Measurements from ENCODE around the gene CCDC3.
"Not testable (repeated sequence)": the region's sequence is repeated elsewhere in the genome, so short reads cannot be mapped to it uniquely, and the experiment has no call there.

The CCDC3 gene

GRCh38 chr10:12872577-12872976, 128.9 kb downstream of the CCDC3 start:
- Histone ChIP-seq H3K9me3 (no peaks in the 10 kb centered on the region), H3K36me3 (no peaks in the 10 kb centered on the region), H3K4me1 (peaks cover 0 to 33% (median 19%) of the 10 kb centered on the region in 4 donors), H3K27ac (peak overlapping the region in 1 of 2 donors; percentile 37), H3K27me3 (no peaks in the 10 kb centered on the region), H3K4me3 (no peak overlapping the region)
- intact Hi-C loops (cut with DNase I; ENCODE audit: low total_unique reads) = no loop called here
- DNase-seq = no peak
- TF ChIP-seq CTCF (IDR thresholded peaks at IDR 0.05) = no peak

GRCh38 chr10:12869427-12869826, 132.1 kb downstream of the CCDC3 start:
- H3K9me3 ChIP-seq = no peaks in the 10 kb centered on the region
- no peak overlapping the region for H3K4me3 ChIP-seq
- no peaks in the 10 kb centered on the region for H3K27me3 ChIP-seq
- H3K27ac ChIP-seq = no peak overlapping the region
- intact Hi-C loops (cut with DNase I; ENCODE audit: low total_unique reads) = no loop called here
- TF ChIP-seq CTCF (IDR thresholded peaks at IDR 0.05) = no peak
- H3K4me1 ChIP-seq = peaks cover 0 to 10% (median 2%) of the 10 kb centered on the region in 4 donors
- no peaks in the 10 kb centered on the region for H3K36me3 ChIP-seq
- no peak for DNase-seq

- no peak for TF ChIP-seq CTCF (IDR thresholded peaks at IDR 0.05)
- Histone ChIP-seq H3K9me3 (no peaks in the 10 kb centered on the region), H3K4me1 (peaks cover 0 to 7% (median 0%) of the 10 kb centered on the region in 4 donors), H3K27me3 (no peaks in the 10 kb centered on the region), H3K4me3 (no peak overlapping the region), H3K27ac (no peak overlapping the region), H3K36me3 (no peaks in the 10 kb centered on the region)
- DNase-seq = no peak
- intact Hi-C loops (cut with DNase I; ENCODE audit: low total_unique reads) = no loop called here
These were observed 133.3 kb downstream of the CCDC3 start for GRCh38 chr10:12868229-12868628.

- H3K4me3 ChIP-seq; intact Hi-C loops (cut with DNase I; ENCODE audit: low total_unique reads); DNase-seq; H3K9me3 ChIP-seq; H3K4me1 ChIP-seq; H3K27ac ChIP-seq; H3K27me3 ChIP-seq; H3K36me3 ChIP-seq: not testable (repeated sequence)
These were observed 136.0 kb downstream of the CCDC3 start for GRCh38 chr10:12865515-12865914.

- DNase-seq = no peak
- H3K4me1 ChIP-seq = no peaks in the 10 kb centered on the region
- no peak overlapping the region for H3K27ac ChIP-seq
- TF ChIP-seq CTCF (IDR thresholded peaks at IDR 0.05) = no peak
- H3K9me3 ChIP-seq = peaks cover 0 to 4% (median 0%) of the 10 kb centered on the region in 3 donors
- no peaks in the 10 kb centered on the region for H3K27me3 ChIP-seq
- H3K36me3 ChIP-seq = no peaks in the 10 kb centered on the region
- intact Hi-C loops (cut with DNase I; ENCODE audit: low total_unique reads) = no loop called here
- no peak overlapping the region for H3K4me3 ChIP-seq
These were observed 139.1 kb downstream of the CCDC3 start for GRCh38 chr10:12862459-12862858.

GRCh38 chr10:12854988-12855387, 146.5 kb downstream of the CCDC3 start:
- DNase-seq = no peak
- Histone ChIP-seq H3K4me1 (peaks cover 0 to 5% (median under 1%) of the 10 kb centered on the region in 4 donors), H3K27ac (no peak overlapping the region), H3K36me3 (no peaks in the 10 kb centered on the region), H3K9me3 (no peaks in the 10 kb centered on the region), H3K27me3 (no peaks in the 10 kb centered on the region), H3K4me3 (no peak overlapping the region)
- intact Hi-C loops (cut with DNase I; ENCODE audit: low total_unique reads) = no loop called here
- no peak for TF ChIP-seq CTCF (IDR thresholded peaks at IDR 0.05)
